Endothelial cell of umbilical vein (primary cell): ENCODE measurements around the gene SLC41A3. TPM values are rescaled to one million over a fixed set of nuclear protein-coding genes. Genes with fewer than 3 reads are reported as not detected.

Experiments used
- BruUV-seq: library from RNA; stranded (reverse); fragments of 400-500 nt; replicated peaks from 2 replicates; lab custom pipeline; 2021; lab: Mats Ljungman, UMichigan
- CTCF ChIA-PET: fragments of 300-600, 350-600 bp; sonication (Branson Sonifier 250); formaldehyde crosslinking; loops from one replicate; lab custom pipeline; 2021; ENCODE audit warnings: antibody characterized with exemption, inconsistent platforms; lab: Charles Lee
- POLR2A ChIA-PET: fragments of 300-600, 350-600 bp; sonication (Branson Sonifier 250); formaldehyde crosslinking; loops from one replicate; lab custom pipeline; 2021; ENCODE audit warnings: antibody characterized with exemption, inconsistent platforms; lab: Charles Lee
- DNase-seq: peaks from one replicate; pipeline ENCODE4 v3.0.0-alpha.2; 2011; ENCODE audit warnings: low read depth, low spot score
- FAIRE-seq: peaks from 2 replicates; lab custom pipeline; 2011; peaks lifted over from hg19 to GRCh38; lab: Jason Lieb, UNC
- H2AFZ ChIP-seq: 2 replicates; pipeline ENCODE4 v1.6.0; 2012; ENCODE audit warnings: low read depth, low read length, control low read depth, inconsistent platforms
- H3K27ac ChIP-seq: 2 replicates; pipeline ENCODE4 v1.5.1; 2011; ENCODE audit warnings: low read depth, mild to moderate bottlenecking, control low read depth, low read length, moderate library complexity; ENCODE audit not compliant: insufficient read depth
- H3K27me3 ChIP-seq, 2 experiments: 2 replicates each; pipeline versions ENCODE4 v1.6.0 to v1.6.1; 2011; ENCODE audit warnings: low read length in 2 of 2, mixed read lengths in 1 of 2; ENCODE audit not compliant: control insufficient read depth in 2 of 2, insufficient read depth in 2 of 2
- H3K36me3 ChIP-seq, 2 experiments: 2 replicates in 1 of 2; 3 replicates in 1 of 2; pipeline ENCODE4 v1.5.1; 2011; ENCODE audit warnings: low read length in 2 of 2, mild to moderate bottlenecking in 1 of 2, moderate library complexity in 1 of 2; ENCODE audit not compliant: control insufficient read depth in 2 of 2, insufficient read depth in 2 of 2; ENCODE audit errors: extremely low read depth in 1 of 2
- H3K4me1 ChIP-seq: 3 replicates; pipeline ENCODE4 v1.5.1; 2011; ENCODE audit warnings: mild to moderate bottlenecking, low read length; ENCODE audit not compliant: control insufficient read depth, insufficient read depth; ENCODE audit errors: extremely low read depth
- H3K4me2 ChIP-seq: 2 replicates; pipeline ENCODE4 v1.6.1; 2011; ENCODE audit warnings: low read length, control low read depth, mixed read lengths; ENCODE audit not compliant: insufficient read depth
- H3K4me3 ChIP-seq, 3 experiments: fragments of 200-600 bp in 1 of 3; sonication (generic), shearing (Covaris generic) in 1 of 3; replicated peaks in 1 of 3; 2 replicates each; pipeline ENCODE4 v1.5.1; 2011 to 2016; ENCODE audit warnings: control low read depth in 3 of 3, low read length in 3 of 3, mild to moderate bottlenecking in 2 of 3, inconsistent platforms in 1 of 3, low read depth in 1 of 3, moderate library complexity in 1 of 3; ENCODE audit not compliant: insufficient read depth in 1 of 3
- H3K79me2 ChIP-seq: 2 replicates; pipeline ENCODE4 v1.6.0; 2012; ENCODE audit warnings: low read length, inconsistent platforms; ENCODE audit not compliant: control insufficient read depth, insufficient read depth
- H3K9ac ChIP-seq: replicated peaks from 2 replicates; pipeline ENCODE3; 2011; ENCODE audit warnings: low read length, control low read depth; ENCODE audit not compliant: insufficient read depth; ENCODE audit errors: extremely low read depth
- H3K9me1 ChIP-seq: replicated peaks from 3 replicates; pipeline ENCODE4 v1.6.0; 2011; ENCODE audit warnings: mild to moderate bottlenecking, low read length; ENCODE audit not compliant: control insufficient read depth, insufficient read depth; ENCODE audit errors: extremely low read depth
- H3K9me3 ChIP-seq: replicated peaks from 2 replicates; pipeline ENCODE4 v1.5.1; 2012; ENCODE audit warnings: low read length, inconsistent platforms; ENCODE audit not compliant: control insufficient read depth, insufficient read depth
- H4K20me1 ChIP-seq: replicated peaks from 2 replicates; pipeline ENCODE3; 2011; ENCODE audit warnings: mild to moderate bottlenecking, low read length; ENCODE audit not compliant: control insufficient read depth, insufficient read depth; ENCODE audit errors: extremely low read depth
- EZH2 ChIP-seq: IDR thresholded peaks from 2 replicates; pipeline ENCODE4 v1.6.1; 2012; ENCODE audit warnings: borderline replicate concordance, low read depth, mild to moderate bottlenecking, moderate library complexity, low read length, inconsistent platforms; ENCODE audit not compliant: severe bottlenecking
- FOS ChIP-seq: IDR thresholded peaks from 2 replicates; pipeline ENCODE4 v1.6.1; 2011; ENCODE audit warnings: mild to moderate bottlenecking, low read length, moderate library complexity, borderline replicate concordance; ENCODE audit not compliant: insufficient read depth
- GATA2 ChIP-seq: IDR thresholded peaks from 2 replicates; pipeline ENCODE4 v1.7.0; 2011; ENCODE audit warnings: low read depth, mild to moderate bottlenecking, moderate library complexity, mixed read lengths, low read length; ENCODE audit not compliant: insufficient read length, insufficient read depth
- JUN ChIP-seq: IDR thresholded peaks from 2 replicates; pipeline ENCODE4 v1.6.1; 2011; ENCODE audit warnings: borderline replicate concordance, low read depth; ENCODE audit not compliant: insufficient read length, insufficient read depth
- MYC ChIP-seq: IDR thresholded peaks from one replicate; pipeline ENCODE4 v1.6.1; 2011; ENCODE audit warnings: mild to moderate bottlenecking, low read depth, low read length
- POLR2A ChIP-seq: IDR thresholded peaks from 2 replicates; pipeline ENCODE4 v1.6.1; 2012; ENCODE audit warnings: low read depth, mild to moderate bottlenecking, control low read depth, low read length
- POLR2AphosphoS5 ChIP-seq: IDR thresholded peaks from 2 replicates; pipeline ENCODE4 v1.6.1; 2012; ENCODE audit warnings: low read depth, mild to moderate bottlenecking, control low read depth, low read length, moderate library complexity; ENCODE audit not compliant: insufficient read depth
- dilution Hi-C: fragments of 300-500 bp; cut with MboI; formaldehyde crosslinking; loops from one replicate; pipeline ENCODE4 v1.15.0; 2019; ENCODE audit warnings: low sequenced_read_pairs; ENCODE audit not compliant: extremely low pct_ligation_motif_present
- intact Hi-C: fragments of 100-400 bp; cut with micrococcal nuclease; formaldehyde crosslinking; loops from one replicate; pipeline ENCODE4 v1.10.0; 2022
- polyA plus RNA-seq, 4 experiments: library from polyadenylated mRNA; depleted of rRNA in 3 of 4; stranded (reverse) in 3 of 4; unstranded in 1 of 4; fragments of >200 nt; gene quantifications; 2 replicates each; pipeline versions ENCODE4 v1.2.1 to v1.2.3, GENCODE V29; 2011 to 2012; ENCODE audit warnings: missing spikeins in 1 of 4
- total RNA-seq: library from RNA; stranded (reverse); gene quantifications from 2 replicates; pipeline ENCODE4 v1.2.3, GENCODE V29; 2021
- TF ChIP-seq, protein P1 (sequence below): IDR thresholded peaks from 2 replicates; pipeline ENCODE4 v1.6.1; 2011; ENCODE audit not compliant: insufficient read depth, insufficient read length
- TF ChIP-seq, protein P2 (sequence below), 2 donors: IDR thresholded peaks; 1 replicate in 1 of 2; 2 replicates in 1 of 2; pipeline ENCODE4 v1.5.1; 2011; ENCODE audit warnings: low read length in 2 of 2, mild to moderate bottlenecking in 2 of 2, moderate library complexity in 2 of 2, control low read depth in 1 of 2, inconsistent platforms in 1 of 2, low read depth in 1 of 2; ENCODE audit not compliant: insufficient read depth in 1 of 2; ENCODE audit errors: extremely low read depth in 1 of 2

The SLC41A3 gene
- total and polyA plus RNA-seq, 2 donors (not counting 3 experiments of a cell fraction or from before 2014, with no cell fraction given), result 52.5 to 118 TPM

DNA sequence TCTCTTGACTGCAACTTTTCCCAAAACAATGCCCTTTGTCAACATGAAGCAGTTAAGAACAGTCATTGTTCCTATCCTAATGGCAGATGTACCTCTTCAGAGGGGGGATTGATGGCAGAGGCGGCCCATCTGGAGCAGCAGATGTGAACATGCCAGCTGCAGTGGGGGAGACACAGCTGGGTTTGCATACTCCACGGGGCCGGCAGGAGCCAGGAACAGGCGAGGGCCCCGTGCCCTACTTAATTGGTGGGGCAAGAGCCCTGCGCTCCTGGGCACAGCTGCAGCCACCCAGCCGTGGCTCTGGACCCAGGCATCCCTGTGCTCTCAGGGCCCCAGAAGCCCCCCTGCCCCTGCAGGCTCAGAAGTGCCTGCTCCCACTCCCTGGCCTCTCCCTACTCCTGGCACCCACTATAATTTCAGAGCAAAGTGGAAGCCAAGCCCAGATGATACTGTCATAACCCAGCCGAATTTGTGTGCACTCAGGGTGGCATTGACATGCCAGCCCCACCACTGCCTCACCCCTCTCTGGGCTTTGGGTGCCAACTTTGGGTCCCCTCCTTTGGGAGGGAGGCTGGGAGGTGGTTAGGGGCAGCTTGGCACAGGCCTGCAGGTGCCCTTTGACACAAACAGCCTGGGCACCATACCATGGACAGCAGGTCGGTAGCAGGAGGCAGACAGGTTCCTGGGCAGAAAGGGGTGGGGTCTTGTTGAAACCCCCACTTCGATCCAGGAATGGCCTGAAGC is 80.3 kb downstream of the SLC41A3 start:
- no peaks in the 10 kb centered on the region for H4K20me1 ChIP-seq
- CTCF ChIA-PET, result no interaction called here
- DNase-seq, result no peak
- BruUV-seq, result no TSS peak
- no peaks in the 10 kb centered on the region for H3K79me2 ChIP-seq
- no peaks in the 10 kb centered on the region for H3K9me3 ChIP-seq
- H3K4me3 ChIP-seq, result no peak overlapping the region
- no peak overlapping the region for H2AFZ ChIP-seq
- TF ChIP-seq FOS (no peak), JUN (no peak), POLR2AphosphoS5 (no peak), GATA2 (no peak), MYC (no peak), POLR2A (no peak), EZH2 (no peak)
- TF ChIP-seq, protein P1, sequence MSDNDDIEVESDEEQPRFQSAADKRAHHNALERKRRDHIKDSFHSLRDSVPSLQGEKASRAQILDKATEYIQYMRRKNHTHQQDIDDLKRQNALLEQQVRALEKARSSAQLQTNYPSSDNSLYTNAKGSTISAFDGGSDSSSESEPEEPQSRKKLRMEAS, result no peak
- TF ChIP-seq, protein P2, sequence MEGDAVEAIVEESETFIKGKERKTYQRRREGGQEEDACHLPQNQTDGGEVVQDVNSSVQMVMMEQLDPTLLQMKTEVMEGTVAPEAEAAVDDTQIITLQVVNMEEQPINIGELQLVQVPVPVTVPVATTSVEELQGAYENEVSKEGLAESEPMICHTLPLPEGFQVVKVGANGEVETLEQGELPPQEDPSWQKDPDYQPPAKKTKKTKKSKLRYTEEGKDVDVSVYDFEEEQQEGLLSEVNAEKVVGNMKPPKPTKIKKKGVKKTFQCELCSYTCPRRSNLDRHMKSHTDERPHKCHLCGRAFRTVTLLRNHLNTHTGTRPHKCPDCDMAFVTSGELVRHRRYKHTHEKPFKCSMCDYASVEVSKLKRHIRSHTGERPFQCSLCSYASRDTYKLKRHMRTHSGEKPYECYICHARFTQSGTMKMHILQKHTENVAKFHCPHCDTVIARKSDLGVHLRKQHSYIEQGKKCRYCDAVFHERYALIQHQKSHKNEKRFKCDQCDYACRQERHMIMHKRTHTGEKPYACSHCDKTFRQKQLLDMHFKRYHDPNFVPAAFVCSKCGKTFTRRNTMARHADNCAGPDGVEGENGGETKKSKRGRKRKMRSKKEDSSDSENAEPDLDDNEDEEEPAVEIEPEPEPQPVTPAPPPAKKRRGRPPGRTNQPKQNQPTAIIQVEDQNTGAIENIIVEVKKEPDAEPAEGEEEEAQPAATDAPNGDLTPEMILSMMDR (IDR thresholded peaks at IDR 0.05; ENCODE audit: extremely low read depth in 1 of 2, insufficient read depth in 1 of 2, low read depth in 1 of 2, low read length in 2 of 2), result no peak
- no peak overlapping the region for H3K4me2 ChIP-seq
- intact Hi-C loops (no loop called here), dilution Hi-C loops (no loop called here)
- H3K9ac ChIP-seq, result no peak overlapping the region
- H3K27ac ChIP-seq, result no peak overlapping the region
- no peak for FAIRE-seq
- POLR2A ChIA-PET, result no interaction called here
- no peaks in the 10 kb centered on the region for H3K27me3 ChIP-seq
- no peaks in the 10 kb centered on the region for H3K9me1 ChIP-seq
- H3K36me3 ChIP-seq, result peaks cover 0 to 18% of the 10 kb centered on the region in 2 experiments
- H3K4me1 ChIP-seq, result no peaks in the 10 kb centered on the region
